NCI-H1436 (cell line): Measurements from ENCODE around the gene TRIL.

Experiments used
- DNase-seq: peaks from one replicate; lab custom pipeline; 2025; lab: John Stamatoyannopoulos, UW

Gene TRIL

GRCh38 chr7:28981161-28981465, 23.0 kb upstream of the TRIL start:
- DNase-seq: no peak

GRCh38 chr7:28980451-28981160, 22.5 kb upstream of the TRIL start:
- no peak for DNase-seq

- DNase-seq: no peak
These were observed 21.6 kb upstream of the TRIL start for GRCh38 chr7:28979776-28980175.

- no peak for DNase-seq
These were observed 19.8 kb upstream of the TRIL start for GRCh38 chr7:28977881-28978280.

GRCh38 chr7:28976022-28976421, 17.9 kb upstream of the TRIL start:
- no peak for DNase-seq

GRCh38 chr7:28973591-28973990, 15.5 kb upstream of the TRIL start:
- DNase-seq: no peak

- no peak for DNase-seq
These were observed 5.9 kb upstream of the TRIL start for GRCh38 chr7:28964056-28964455.

- DNase-seq: no peak
These were observed 3.8 kb upstream of the TRIL start for GRCh38 chr7:28961972-28962371.

- no peak for DNase-seq
These were observed 2.1 kb upstream of the TRIL start for GRCh38 chr7:28960071-28960840.

- no peak for DNase-seq
These were observed 834 bp upstream of the TRIL start for GRCh38 chr7:28958980-28959347.

GRCh38 chr7:28957751-28958234, 337 bp downstream of the TRIL start:
- DNase-seq: no peak

GRCh38 chr7:28957064-28957750, 923 bp downstream of the TRIL start:
- DNase-seq: peak; percentile 34

- DNase-seq: peak; percentile 61
These were observed 1.5 kb downstream of the TRIL start for GRCh38 chr7:28956608-28957063.

- DNase-seq: peak; percentile 66
These were observed 2.2 kb downstream of the TRIL start for GRCh38 chr7:28955718-28956607.

GRCh38 chr7:28955356-28955717, 2.8 kb downstream of the TRIL start:
- no peak for DNase-seq

GRCh38 chr7:28954946-28955345, 3.2 kb downstream of the TRIL start:
- no peak for DNase-seq

GRCh38 chr7:28954471-28954870, 3.7 kb downstream of the TRIL start:
- DNase-seq: no peak

GRCh38 chr7:28953633-28954032, 4.5 kb downstream of the TRIL start:
- DNase-seq: no peak

- no peak for DNase-seq
These were observed 16.0 kb downstream of the TRIL start for GRCh38 chr7:28942168-28942567.

- DNase-seq: no peak
These were observed 16.5 kb downstream of the TRIL start for GRCh38 chr7:28941633-28942032.

- no peak for DNase-seq
These were observed 17.3 kb downstream of the TRIL start for GRCh38 chr7:28940741-28941384.
